GM23338 (cell line): Measurements from ENCODE around the gene RGCC. TPM values are rescaled to one million over a fixed set of nuclear protein-coding genes. Genes with fewer than 3 reads are reported as not detected.

Source experiments
- ATAC-seq: fragments of 200-7000 bp; cut with Tn5 transposase; 3 replicates; pipeline ENCODE4 v1.9.1; 2020
- DNase-seq: peaks from one replicate; pipeline ENCODE4 v3.0.0-alpha.2; 2015; ENCODE audit warnings: low spot score
- H2AFZ ChIP-seq: fragments of 200-600 bp; sonication (generic); 2 replicates; pipeline ENCODE4 v1.8.0; 2016; ENCODE audit warnings: antibody characterized with exemption, mild to moderate bottlenecking, moderate library complexity
- H3F3A ChIP-seq: fragments of 200-600 bp; sonication (generic); replicated peaks from 2 replicates; pipeline ENCODE4 v1.8.0; 2017; ENCODE audit warnings: antibody characterized with exemption, mixed run types, low read depth
- H3K27ac ChIP-seq: fragments of 200-600 bp; sonication (generic); 2 replicates; pipeline ENCODE4 v1.6.1; 2016; ENCODE audit warnings: low read depth
- H3K27me3 ChIP-seq: fragments of 200-600 bp; sonication (generic); 2 replicates; pipeline ENCODE4 v1.8.0; 2016; ENCODE audit warnings: mild to moderate bottlenecking, mixed run types, moderate library complexity; ENCODE audit not compliant: insufficient read depth
- H3K36me3 ChIP-seq: fragments of 200-600 bp; sonication (generic); 2 replicates; pipeline ENCODE4 v1.8.0; 2016; ENCODE audit warnings: mild to moderate bottlenecking; ENCODE audit not compliant: insufficient read depth
- H3K4me1 ChIP-seq: fragments of 200-600 bp; sonication (generic); 2 replicates; pipeline ENCODE4 v1.8.0; 2016; ENCODE audit warnings: mild to moderate bottlenecking, moderate library complexity; ENCODE audit not compliant: insufficient read depth
- H3K4me2 ChIP-seq: fragments of 200-600 bp; sonication (generic); 2 replicates; pipeline ENCODE4 v1.7.1; 2017; ENCODE audit warnings: mixed run types
- H3K4me3 ChIP-seq: fragments of 200-600 bp; sonication (generic); 2 replicates; pipeline ENCODE4 v1.6.1; 2016; ENCODE audit warnings: mixed run types
- H3K79me2 ChIP-seq: fragments of 200-600 bp; sonication (generic); replicated peaks from 2 replicates; pipeline ENCODE4 v1.8.0; 2017; ENCODE audit warnings: mild to moderate bottlenecking; ENCODE audit not compliant: insufficient read depth
- H3K9me2 ChIP-seq: fragments of 200-600 bp; sonication (generic); 2 replicates; pipeline ENCODE4 v1.8.0; 2017; ENCODE audit not compliant: insufficient read depth
- H4K20me1 ChIP-seq: fragments of 200-600 bp; sonication (generic); replicated peaks from 2 replicates; pipeline ENCODE4 v1.8.0; 2017; ENCODE audit warnings: mild to moderate bottlenecking; ENCODE audit not compliant: insufficient read depth
- H3K27ac Mint-ChIP-seq: 2 replicates; pipeline ENCODE4 v1.8.0; 2020; ENCODE audit warnings: inconsistent platforms, mild to moderate bottlenecking, moderate library complexity, mixed read lengths
- H3K27me3 Mint-ChIP-seq: 3 replicates; pipeline ENCODE4 v1.8.0; 2022; ENCODE audit warnings: low read depth, mild to moderate bottlenecking, moderate library complexity, mixed read lengths, inconsistent platforms; ENCODE audit not compliant: insufficient read depth, poor library complexity
- H3K36me3 Mint-ChIP-seq: 3 replicates; pipeline ENCODE4 v1.8.0; 2021; ENCODE audit warnings: low read depth, mild to moderate bottlenecking, inconsistent platforms, moderate library complexity, mixed read lengths
- H3K4me1 Mint-ChIP-seq: 3 replicates; pipeline ENCODE4 v1.8.0; 2020; ENCODE audit warnings: mild to moderate bottlenecking, inconsistent platforms, mixed read lengths
- H3K4me3 Mint-ChIP-seq: 3 replicates; pipeline ENCODE4 v1.8.0; 2021; ENCODE audit warnings: moderate library complexity, mild to moderate bottlenecking, inconsistent platforms, mixed read lengths
- H3K9me3 Mint-ChIP-seq: 3 replicates; pipeline ENCODE4 v1.8.0; 2020; ENCODE audit warnings: moderate library complexity, mild to moderate bottlenecking, inconsistent platforms, mixed read lengths
- CREB1 ChIP-seq: fragments of 250-450 bp; sonication (Bioruptor Pico); IDR thresholded peaks from 2 replicates; pipeline ENCODE4 v1.5.0; 2020; ENCODE audit warnings: low read depth, mild to moderate bottlenecking, moderate library complexity
- EZH2phosphoT487 ChIP-seq: fragments of 200-600 bp; sonication (generic); IDR thresholded peaks from one replicate; pipeline ENCODE4 v1.8.1; 2018; ENCODE audit warnings: antibody characterized with exemption; ENCODE audit not compliant: unreplicated experiment
- JUNB ChIP-seq: IDR thresholded peaks from one replicate; pipeline ENCODE4 v1.6.1; 2016; ENCODE audit warnings: antibody characterized with exemption; ENCODE audit not compliant: unreplicated experiment
- ZNF331 ChIP-seq: fragments of 250-450 bp; sonication (Bioruptor Pico); IDR thresholded peaks from 2 replicates; pipeline ENCODE4 v1.5.0; 2020; ENCODE audit warnings: low read depth, mild to moderate bottlenecking, moderate library complexity
- polyA plus RNA-seq: library from polyadenylated mRNA; unstranded; fragments of >200 nt; fragmentation: Nextera tagmentation; extraction: Ambion mirVana; gene quantifications from 2 replicates; pipeline ENCODE4 v1.2.1, GENCODE V29; 2016
- total RNA-seq: library from RNA; depleted of rRNA; stranded (reverse); fragments of >200 nt; shearing (Covaris generic); gene quantifications from 2 replicates; pipeline ENCODE4 v1.2.3, GENCODE V29; 2014
- TF ChIP-seq, protein P1 (sequence below), 2 experiments: fragments of 200-600 bp in 1 of 2; sonication (generic) in 1 of 2; conservative IDR thresholded peaks; 2 replicates each; pipeline versions ENCODE4 v1.5.1 to v1.6.1; 2016 to 2017; ENCODE audit warnings: antibody characterized with exemption in 2 of 2, low read depth in 2 of 2, mild to moderate bottlenecking in 2 of 2, moderate library complexity in 1 of 2
- TF ChIP-seq, protein P2 (sequence below): fragments of 250-450 bp; sonication (Bioruptor Pico); IDR thresholded peaks from 2 replicates; pipeline ENCODE4 v1.5.0; 2020; ENCODE audit warnings: mild to moderate bottlenecking, moderate library complexity

RGCC gene
- total and polyA plus RNA-seq, 2 experiments from 2014 or later: 0.65 to 0.66 TPM

DNA sequence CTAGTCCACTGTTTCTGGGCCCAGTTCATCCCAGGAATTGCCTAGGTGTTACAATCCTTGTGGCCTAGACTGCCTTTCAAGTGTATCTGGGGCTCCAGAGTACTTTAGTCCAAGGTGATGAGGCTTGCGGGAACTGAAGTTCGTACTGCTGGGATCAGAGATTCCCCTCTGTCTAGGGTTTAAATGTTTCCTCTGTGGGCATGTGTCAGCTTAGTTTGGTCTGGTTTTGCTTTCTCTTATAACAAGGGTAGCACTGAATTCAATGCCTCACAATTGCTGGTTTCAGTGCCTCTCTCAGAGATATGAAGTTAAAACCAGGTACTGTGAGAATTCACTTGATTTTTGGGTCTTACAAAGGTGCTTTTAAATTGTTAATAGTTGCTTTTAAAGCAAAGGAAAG lies 30.8 kb downstream of the RGCC start:
- Histone ChIP-seq H3F3A (no peaks in the 10 kb centered on the region), H3K4me2 (no peak overlapping the region), H3K36me3 (no peaks in the 10 kb centered on the region), H3K9me2 (peaks cover 7% of the 10 kb centered on the region; the same call in 1 of the 2 replicates), H3K4me3 (no peak overlapping the region), H3K4me1 (peaks cover 4% of the 10 kb centered on the region; the same call in 1 of the 2 replicates), H2AFZ (peak overlapping the region; percentile 39), H3K27me3 (no peaks in the 10 kb centered on the region), H3K79me2 (no peaks in the 10 kb centered on the region), H3K27ac (no peak overlapping the region), H4K20me1 (no peaks in the 10 kb centered on the region)
- ATAC-seq (no peak), DNase-seq (no peak)
- Mint-ChIP-seq H3K36me3 (no peaks in the 10 kb centered on the region), H3K27ac (no peak overlapping the region), H3K4me1 (no peaks in the 10 kb centered on the region), H3K27me3 (no peaks in the 10 kb centered on the region), H3K4me3 (no peak overlapping the region), H3K9me3 (no peaks in the 10 kb centered on the region; the same call in 2 of the 3 replicates)
- TF ChIP-seq JUNB: no peak
- TF ChIP-seq, protein P1, sequence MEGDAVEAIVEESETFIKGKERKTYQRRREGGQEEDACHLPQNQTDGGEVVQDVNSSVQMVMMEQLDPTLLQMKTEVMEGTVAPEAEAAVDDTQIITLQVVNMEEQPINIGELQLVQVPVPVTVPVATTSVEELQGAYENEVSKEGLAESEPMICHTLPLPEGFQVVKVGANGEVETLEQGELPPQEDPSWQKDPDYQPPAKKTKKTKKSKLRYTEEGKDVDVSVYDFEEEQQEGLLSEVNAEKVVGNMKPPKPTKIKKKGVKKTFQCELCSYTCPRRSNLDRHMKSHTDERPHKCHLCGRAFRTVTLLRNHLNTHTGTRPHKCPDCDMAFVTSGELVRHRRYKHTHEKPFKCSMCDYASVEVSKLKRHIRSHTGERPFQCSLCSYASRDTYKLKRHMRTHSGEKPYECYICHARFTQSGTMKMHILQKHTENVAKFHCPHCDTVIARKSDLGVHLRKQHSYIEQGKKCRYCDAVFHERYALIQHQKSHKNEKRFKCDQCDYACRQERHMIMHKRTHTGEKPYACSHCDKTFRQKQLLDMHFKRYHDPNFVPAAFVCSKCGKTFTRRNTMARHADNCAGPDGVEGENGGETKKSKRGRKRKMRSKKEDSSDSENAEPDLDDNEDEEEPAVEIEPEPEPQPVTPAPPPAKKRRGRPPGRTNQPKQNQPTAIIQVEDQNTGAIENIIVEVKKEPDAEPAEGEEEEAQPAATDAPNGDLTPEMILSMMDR (conservative IDR thresholded peaks at IDR 0.05; ENCODE audit: low read depth in 2 of 2): no peak
- no peak for TF ChIP-seq CREB1 (CRISPR knock-in tag)
- no peak for TF ChIP-seq EZH2phosphoT487
- TF ChIP-seq ZNF331 (CRISPR knock-in tag): no peak
- TF ChIP-seq, protein P2, sequence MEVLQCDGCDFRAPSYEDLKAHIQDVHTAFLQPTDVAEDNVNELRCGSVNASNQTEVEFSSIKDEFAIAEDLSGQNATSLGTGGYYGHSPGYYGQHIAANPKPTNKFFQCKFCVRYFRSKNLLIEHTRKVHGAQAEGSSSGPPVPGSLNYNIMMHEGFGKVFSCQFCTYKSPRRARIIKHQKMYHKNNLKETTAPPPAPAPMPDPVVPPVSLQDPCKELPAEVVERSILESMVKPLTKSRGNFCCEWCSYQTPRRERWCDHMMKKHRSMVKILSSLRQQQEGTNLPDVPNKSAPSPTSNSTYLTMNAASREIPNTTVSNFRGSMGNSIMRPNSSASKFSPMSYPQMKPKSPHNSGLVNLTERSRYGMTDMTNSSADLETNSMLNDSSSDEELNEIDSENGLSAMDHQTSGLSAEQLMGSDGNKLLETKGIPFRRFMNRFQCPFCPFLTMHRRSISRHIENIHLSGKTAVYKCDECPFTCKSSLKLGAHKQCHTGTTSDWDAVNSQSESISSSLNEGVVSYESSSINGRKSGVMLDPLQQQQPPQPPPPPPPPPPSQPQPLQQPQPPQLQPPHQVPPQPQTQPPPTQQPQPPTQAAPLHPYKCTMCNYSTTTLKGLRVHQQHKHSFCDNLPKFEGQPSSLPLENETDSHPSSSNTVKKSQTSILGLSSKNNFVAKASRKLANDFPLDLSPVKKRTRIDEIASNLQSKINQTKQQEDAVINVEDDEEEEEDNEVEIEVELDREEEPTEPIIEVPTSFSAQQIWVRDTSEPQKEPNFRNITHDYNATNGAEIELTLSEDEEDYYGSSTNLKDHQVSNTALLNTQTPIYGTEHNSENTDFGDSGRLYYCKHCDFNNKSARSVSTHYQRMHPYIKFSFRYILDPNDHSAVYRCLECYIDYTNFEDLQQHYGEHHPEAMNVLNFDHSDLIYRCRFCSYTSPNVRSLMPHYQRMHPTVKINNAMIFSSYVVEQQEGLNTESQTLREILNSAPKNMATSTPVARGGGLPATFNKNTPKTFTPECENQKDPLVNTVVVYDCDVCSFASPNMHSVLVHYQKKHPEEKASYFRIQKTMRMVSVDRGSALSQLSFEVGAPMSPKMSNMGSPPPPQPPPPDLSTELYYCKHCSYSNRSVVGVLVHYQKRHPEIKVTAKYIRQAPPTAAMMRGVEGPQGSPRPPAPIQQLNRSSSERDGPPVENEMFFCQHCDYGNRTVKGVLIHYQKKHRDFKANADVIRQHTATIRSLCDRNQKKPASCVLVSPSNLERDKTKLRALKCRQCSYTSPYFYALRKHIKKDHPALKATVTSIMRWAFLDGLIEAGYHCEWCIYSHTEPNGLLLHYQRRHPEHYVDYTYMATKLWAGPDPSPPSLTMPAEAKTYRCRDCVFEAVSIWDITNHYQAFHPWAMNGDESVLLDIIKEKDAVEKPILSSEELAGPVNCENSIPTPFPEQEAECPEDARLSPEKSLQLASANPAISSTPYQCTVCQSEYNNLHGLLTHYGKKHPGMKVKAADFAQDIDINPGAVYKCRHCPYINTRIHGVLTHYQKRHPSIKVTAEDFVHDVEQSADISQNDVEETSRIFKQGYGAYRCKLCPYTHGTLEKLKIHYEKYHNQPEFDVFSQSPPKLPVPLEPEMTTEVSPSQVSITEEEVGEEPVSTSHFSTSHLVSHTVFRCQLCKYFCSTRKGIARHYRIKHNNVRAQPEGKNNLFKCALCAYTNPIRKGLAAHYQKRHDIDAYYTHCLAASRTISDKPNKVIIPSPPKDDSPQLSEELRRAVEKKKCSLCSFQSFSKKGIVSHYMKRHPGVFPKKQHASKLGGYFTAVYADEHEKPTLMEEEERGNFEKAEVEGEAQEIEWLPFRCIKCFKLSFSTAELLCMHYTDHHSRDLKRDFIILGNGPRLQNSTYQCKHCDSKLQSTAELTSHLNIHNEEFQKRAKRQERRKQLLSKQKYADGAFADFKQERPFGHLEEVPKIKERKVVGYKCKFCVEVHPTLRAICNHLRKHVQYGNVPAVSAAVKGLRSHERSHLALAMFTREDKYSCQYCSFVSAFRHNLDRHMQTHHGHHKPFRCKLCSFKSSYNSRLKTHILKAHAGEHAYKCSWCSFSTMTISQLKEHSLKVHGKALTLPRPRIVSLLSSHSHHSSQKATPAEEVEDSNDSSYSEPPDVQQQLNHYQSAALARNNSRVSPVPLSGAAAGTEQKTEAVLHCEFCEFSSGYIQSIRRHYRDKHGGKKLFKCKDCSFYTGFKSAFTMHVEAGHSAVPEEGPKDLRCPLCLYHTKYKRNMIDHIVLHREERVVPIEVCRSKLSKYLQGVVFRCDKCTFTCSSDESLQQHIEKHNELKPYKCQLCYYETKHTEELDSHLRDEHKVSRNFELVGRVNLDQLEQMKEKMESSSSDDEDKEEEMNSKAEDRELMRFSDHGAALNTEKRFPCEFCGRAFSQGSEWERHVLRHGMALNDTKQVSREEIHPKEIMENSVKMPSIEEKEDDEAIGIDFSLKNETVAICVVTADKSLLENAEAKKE (CRISPR knock-in tag): no peak
